ENCODE results near the gene NPW. TPM values are rescaled to one million over a fixed set of nuclear protein-coding genes. Genes with fewer than 3 reads are reported as not detected.

Gene NPW
- total and polyA plus RNA-seq, 9 of the 15 experiments (the other 6 are each of a cell fraction or from before 2014, with no cell fraction given), result 0.14 to 4.0 (median 2.6) TPM; not detected in 4

DNA sequence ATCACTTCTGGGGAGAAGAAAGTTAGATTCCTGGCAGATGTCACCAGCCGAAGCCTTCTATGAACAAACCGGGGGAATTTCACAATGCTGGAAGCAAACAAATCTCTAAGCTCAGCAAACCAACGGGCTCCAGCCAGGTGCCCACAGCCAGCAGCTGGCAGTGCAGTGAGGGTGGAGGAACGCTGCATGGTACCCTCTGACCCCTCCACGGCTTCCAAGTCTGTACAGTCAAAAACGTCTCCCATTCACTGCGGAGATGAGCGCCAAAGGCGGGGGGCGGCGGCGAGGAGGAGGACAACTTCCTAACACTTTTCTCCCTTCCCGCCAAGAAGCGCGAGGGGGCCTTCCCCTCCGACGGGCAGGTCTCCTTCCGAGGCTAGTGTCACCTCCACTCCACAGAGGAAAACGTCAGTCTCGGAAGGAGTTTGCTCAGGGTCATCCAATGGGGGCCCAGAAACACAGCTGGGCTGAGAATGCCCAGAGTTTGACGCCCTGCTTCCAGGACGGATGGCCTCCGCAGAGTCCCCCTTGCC, 10.9 kb upstream of the NPW start (continued):
- TF ChIP-seq REST (IDR thresholded peaks at IDR 0.05; ENCODE audit: borderline replicate concordance) (no peak), REST (CRISPR knock-in tag; IDR thresholded peaks at IDR 0.05; ENCODE audit: low read depth) (no peak), RB1 (IDR thresholded peaks at IDR 0.05; ENCODE audit: low read depth) (peak; percentile 59; the same call in 1 of the 2 replicates), KLF6 (CRISPR knock-in tag; IDR thresholded peaks at IDR 0.05; ENCODE audit: borderline replicate concordance) (no peak), GTF2F1 (IDR thresholded peaks at IDR 0.05; ENCODE audit: low read depth, low read length) (no peak), TFAP4 (CRISPR knock-in tag; IDR thresholded peaks at IDR 0.05; ENCODE audit: borderline replicate concordance) (peak; percentile 44; the same call in 1 of the 2 replicates), ARID2 (IDR thresholded peaks at IDR 0.05) (no peak), TAF1 (IDR thresholded peaks at IDR 0.05; ENCODE audit: control insufficient read depth, extremely low read depth, insufficient read depth, low read length, severe bottlenecking) (peak; percentile 13), CREB1 (IDR thresholded peaks at IDR 0.05) (no peak), CREB1 (CRISPR knock-in tag; IDR thresholded peaks at IDR 0.05) (no peak; the same call in 1 of the 2 replicates), MYNN (IDR thresholded peaks at IDR 0.05) (no peak), MYNN (CRISPR knock-in tag; IDR thresholded peaks at IDR 0.05) (no peak), SETDB1 (IDR thresholded peaks at IDR 0.05; ENCODE audit: low read length) (no peak), RHOXF2B (CRISPR knock-in tag; conservative IDR thresholded peaks at IDR 0.05) (no peak), CXXC5 (CRISPR knock-in tag; IDR thresholded peaks at IDR 0.05) (no peak; the same call in 1 of the 2 replicates), POLR2H (tag; IDR thresholded peaks at IDR 0.05; ENCODE audit: low read depth) (no peak), ASH1L (IDR thresholded peaks at IDR 0.05; ENCODE audit: borderline replicate concordance, low read depth, partially characterized antibody) (no peak), MYC (IDR thresholded peaks at IDR 0.05; ENCODE audit: low read depth, low read length) (no peak), MYC (CRISPR knock-in tag; IDR thresholded peaks at IDR 0.05; ENCODE audit: borderline replicate concordance, low read depth) (no peak), ARID1B (IDR thresholded peaks at IDR 0.05) (no peak), ZNF511 (CRISPR knock-in tag; IDR thresholded peaks at IDR 0.05) (0 out of 2 replicates have a peak, but pooled peaks have one; percentile 42)

Measured in K562 (cell line).